NOMO-1 treated with DMSO at 0.1 percent for 48 hours (cell line): ENCODE measurements around the gene C11orf65.
"Not testable (repeated sequence)": the region's sequence is repeated elsewhere in the genome, so short reads cannot be mapped to it uniquely, and the experiment has no call there.

Experiments
- DNase-seq: peaks from one replicate; lab custom pipeline; 2025; ENCODE audit not compliant: unreplicated experiment; lab: John Stamatoyannopoulos, UW

The C11orf65 gene

DNA sequence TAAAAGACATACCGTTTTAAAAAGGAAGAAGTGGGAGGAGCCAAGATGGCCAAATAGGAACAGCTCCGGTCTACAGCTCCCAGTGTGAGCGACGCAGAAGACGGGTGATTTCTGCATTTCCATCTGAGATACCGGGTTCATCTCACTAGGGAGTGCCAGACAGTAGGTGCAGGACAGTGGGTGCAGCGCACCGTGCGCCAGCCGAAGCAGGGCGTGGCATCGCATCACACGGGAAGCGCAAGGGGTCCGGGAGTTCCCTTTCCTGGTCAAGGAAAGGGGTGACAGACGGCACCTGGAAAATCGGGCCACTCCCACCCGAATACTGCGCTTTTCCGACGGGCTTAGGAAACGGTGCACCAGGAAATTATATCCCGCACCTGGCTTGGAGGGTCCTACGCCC lies 93.8 kb downstream of the C11orf65 start:
- not testable (repeated sequence) for DNase-seq

GRCh38 chr11:108370990-108371389 lies 96.3 kb downstream of the C11orf65 start:
- no peak for DNase-seq

DNA sequence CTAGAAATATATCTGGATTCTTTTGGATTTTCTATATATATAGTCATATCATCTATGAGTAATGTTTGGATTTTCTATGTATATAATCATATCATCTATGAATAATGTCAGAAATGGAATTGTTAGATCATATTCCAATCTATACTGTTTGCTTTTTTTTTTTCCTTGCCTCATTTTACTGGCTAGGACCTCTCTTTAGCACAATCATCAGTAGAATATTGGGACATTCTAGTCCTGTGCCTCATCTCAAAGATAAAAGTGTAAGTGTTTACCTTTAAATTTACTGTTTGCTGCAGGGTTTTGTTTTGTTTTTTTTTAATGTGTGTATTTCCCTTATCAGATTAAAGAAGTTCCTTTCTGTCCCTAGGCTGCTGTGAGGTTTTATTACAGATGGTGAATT lies 97.0 kb downstream of the C11orf65 start:
- DNase-seq = no peak

- no peak for DNase-seq
Measured at GRCh38 chr11:108369064-108369463, 98.3 kb downstream of the C11orf65 start.

- no peak for DNase-seq
Measured at GRCh38 chr11:108368134-108368533, 99.2 kb downstream of the C11orf65 start.

DNA sequence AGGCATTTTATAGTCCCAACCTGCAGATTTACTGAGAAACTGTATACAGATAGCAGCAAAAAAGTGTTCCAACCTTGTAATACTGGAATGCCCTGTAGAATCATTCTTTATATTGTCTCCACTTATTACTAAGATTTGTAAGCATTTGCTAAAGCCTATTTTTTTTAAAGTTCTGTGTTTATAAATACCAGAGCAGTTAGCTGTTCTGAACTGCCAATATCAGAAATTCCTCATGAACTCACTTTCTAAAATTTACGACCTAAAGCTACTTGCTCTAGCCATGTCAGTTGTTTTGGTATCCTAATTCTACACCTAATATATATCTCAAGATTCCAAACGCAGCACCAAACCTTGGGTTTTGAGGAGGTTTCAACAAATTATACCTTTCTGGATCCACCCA lies 103.2 kb downstream of the C11orf65 start:
- DNase-seq = no peak

DNA sequence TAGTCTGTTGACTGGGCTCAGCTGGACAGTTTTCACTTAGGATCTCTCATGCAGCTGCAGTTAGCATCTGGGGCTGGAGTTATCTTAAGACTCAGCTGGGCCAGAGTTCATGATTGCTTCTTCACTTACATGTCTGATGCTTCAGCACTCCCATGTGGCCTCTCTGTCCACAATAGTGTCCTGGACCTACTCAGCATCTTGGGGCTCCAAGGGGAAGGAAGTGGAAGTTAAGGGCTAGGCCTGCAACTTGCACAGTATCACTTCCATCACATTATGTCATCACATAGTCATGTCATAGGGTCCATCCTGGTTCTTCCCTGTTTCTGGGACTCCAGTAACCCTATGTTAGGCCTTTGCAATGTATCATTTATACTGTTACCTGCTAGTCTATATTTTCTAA lies 115.9 kb downstream of the C11orf65 start:
- DNase-seq = no peak

DNA sequence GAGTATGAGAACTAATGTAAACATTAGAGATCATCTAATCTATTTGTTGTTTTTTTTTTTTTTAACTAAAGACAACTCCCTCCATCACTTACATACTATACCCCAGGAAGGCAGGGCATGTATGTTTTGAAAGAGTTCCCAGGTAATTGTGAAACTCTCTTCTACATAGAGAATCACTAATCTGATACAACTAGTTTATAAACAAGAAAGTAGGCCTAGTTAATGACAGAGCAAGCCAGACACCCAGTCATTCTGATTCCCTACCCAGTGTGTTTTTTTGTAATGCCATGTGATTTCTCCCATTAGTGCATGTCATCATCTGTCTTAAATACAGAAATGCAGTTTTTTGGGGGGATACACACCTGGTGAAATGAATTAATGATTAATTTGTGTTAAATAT lies 120.9 kb downstream of the C11orf65 start:
- no peak for DNase-seq

GRCh38 chr11:108345767-108346166 lies 121.6 kb downstream of the C11orf65 start:
- DNase-seq = no peak

DNA sequence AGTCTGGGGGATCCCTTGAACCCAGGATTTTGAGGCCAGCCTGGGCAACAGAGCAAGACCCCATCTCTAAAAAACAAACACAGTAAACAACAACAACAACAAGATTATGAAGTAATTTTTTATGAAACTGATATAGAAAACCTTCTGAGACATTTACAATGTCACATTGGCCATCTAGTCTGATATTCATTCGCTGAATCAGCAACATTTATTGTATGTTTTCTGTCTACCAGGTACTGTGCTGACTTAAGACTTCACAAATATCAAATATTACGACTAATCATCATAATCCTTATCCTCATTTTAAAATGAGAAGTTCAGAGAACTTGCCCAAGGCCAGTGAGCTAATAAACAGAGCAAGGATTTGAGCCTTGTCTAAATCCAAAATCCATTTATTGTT lies 123.6 kb downstream of the C11orf65 start:
- no peak for DNase-seq

DNA sequence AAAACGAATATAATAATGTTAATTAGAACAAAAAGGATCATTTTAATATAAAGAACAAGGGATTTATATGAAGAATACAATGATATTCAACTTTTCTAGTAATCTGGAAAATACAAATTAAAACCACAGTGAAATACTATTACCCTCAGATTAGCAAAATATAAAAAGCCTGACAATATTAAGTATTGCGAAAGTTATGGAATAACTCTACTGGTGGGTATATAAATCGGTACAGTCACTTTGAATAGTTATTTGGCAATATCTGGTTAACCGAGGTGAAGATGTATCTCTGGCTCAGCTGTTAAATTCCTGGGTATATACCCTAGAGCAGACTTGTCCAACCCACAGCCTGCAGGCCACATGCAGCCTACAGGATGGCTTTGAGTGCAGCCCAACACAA lies 125.7 kb downstream of the C11orf65 start:
- no peak for DNase-seq

GRCh38 chr11:108340973-108341372 lies 126.4 kb downstream of the C11orf65 start:
- no peak for DNase-seq

DNA sequence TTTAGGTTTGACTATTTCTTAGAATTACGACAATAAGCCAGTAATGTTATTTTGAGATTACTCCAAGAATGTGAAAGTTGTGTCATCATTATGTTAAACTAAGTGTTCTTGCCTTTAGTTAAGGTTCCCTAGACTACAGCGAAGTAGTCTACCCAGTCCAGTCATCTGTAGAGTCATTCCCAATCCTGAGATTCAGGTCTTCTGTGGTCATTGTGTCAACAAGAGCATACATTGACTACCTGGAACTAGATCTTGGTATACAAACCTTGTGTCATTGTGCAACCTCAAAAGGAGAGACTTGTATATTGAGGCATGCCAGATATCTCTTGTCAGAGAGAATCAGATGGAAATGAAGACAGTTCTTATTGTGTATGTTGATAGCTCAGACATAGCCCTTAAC lies 128.6 kb downstream of the C11orf65 start:
- no peak for DNase-seq

DNA sequence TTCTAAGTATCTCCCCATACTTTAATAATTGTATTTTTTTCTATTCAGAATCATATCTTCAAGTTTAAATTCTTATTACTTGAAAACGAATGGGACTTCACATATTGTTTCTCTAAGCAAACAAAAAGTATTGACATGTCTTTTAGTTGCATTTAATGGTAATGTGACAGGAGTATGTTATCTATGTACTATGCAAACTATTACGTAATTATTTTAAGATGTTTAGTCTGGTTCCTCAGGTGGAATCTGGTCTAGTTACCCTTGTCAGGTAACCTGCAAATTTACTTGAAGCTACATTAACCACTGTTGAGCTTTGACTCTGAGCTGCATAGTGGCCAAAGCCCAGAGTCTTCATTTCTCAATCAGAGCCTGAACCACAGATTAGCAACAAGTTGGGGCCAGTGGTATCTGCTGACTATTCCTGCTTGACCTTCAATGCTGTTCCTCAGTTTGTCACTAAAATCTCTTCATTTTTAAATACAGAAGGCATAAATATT lies 133.9 kb downstream of the C11orf65 start:
- DNase-seq = no peak
